ENCODE data around the gene ZNF236.
"Not testable (repeated sequence)": the region's sequence is repeated elsewhere in the genome, so short reads cannot be mapped to it uniquely, and the experiment has no call there.

DNA sequence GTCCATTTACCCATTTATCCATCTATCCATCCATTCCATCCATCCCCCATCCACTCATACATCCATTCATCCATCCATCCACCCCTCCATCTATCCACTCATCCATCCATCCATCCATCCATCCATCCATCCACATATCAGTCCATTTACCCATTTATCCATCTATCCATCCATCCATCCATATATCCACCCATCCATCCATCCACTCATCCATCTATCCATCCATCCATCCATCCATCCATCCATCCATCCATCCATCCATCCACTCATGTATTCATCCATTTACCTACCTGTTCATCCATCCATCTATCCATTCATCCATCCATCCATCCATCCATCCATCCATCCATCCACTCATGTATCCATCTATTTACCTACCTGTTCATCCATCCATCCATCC is 196.3 kb downstream of the ZNF236 start:
- not testable (repeated sequence) for TF ChIP-seq CTCF (IDR thresholded peaks at IDR 0.05; ENCODE audit: low read length); EZH2 (IDR thresholded peaks at IDR 0.05; ENCODE audit: borderline replicate concordance, low read length)
